Measurements from ENCODE around the gene ITGA4. TPM values are rescaled to one million over a fixed set of nuclear protein-coding genes. Genes with fewer than 3 reads are reported as not detected.

Gene ITGA4
- total and polyA plus RNA-seq, 2 donors (not counting 3 experiments of a cell fraction or from before 2014, with no cell fraction given) = 1.5 to 2.8 TPM

GRCh38 chr2:181474222-181474881, 17.2 kb downstream of the ITGA4 start:
- dilution Hi-C loops (cut with MboI; ENCODE audit: extremely low pct_ligation_motif_present, low sequenced_read_pairs) (no loop called here), intact Hi-C loops (cut with micrococcal nuclease) (no loop called here)
- no peaks in the 10 kb centered on the region for H3K36me3 ChIP-seq (ENCODE audit: control insufficient read depth in 2 of 2, extremely low read depth in 1 of 2, insufficient read depth in 2 of 2, low read length in 2 of 2)
- no peak overlapping the region for H3K27ac ChIP-seq (ENCODE audit: insufficient read depth, low read depth, low read length)
- TF ChIP-seq CTCF (IDR thresholded peaks at IDR 0.05; ENCODE audit: extremely low read depth in 1 of 2, insufficient read depth in 1 of 2, low read depth in 1 of 2, low read length in 2 of 2) (no peak), POLR2AphosphoS5 (IDR thresholded peaks at IDR 0.05; ENCODE audit: insufficient read depth, low read depth, low read length) (no peak), JUN (IDR thresholded peaks at IDR 0.05; ENCODE audit: borderline replicate concordance, insufficient read depth, insufficient read length, low read depth) (no peak), GATA2 (IDR thresholded peaks at IDR 0.05; ENCODE audit: insufficient read depth, insufficient read length, low read depth, low read length) (no peak), EZH2 (IDR thresholded peaks at IDR 0.05; ENCODE audit: borderline replicate concordance, low read depth, low read length, severe bottlenecking) (no peak), FOS (IDR thresholded peaks at IDR 0.05; ENCODE audit: borderline replicate concordance, insufficient read depth, low read length) (no peak), MAX (IDR thresholded peaks at IDR 0.05; ENCODE audit: insufficient read depth, insufficient read length) (no peak), MYC (IDR thresholded peaks at IDR 0.05; ENCODE audit: low read depth, low read length) (no peak), POLR2A (IDR thresholded peaks at IDR 0.05; ENCODE audit: low read depth, low read length) (no peak)
- ChIA-PET POLR2A (no interaction called here), CTCF (interaction anchor here (7.2 kb wide), 1 partner anchor 8 kb away, joined by 45 read pairs; no protein-coding TSS in a partner anchor)
- H3K9me3 ChIP-seq (replicated peaks; ENCODE audit: control insufficient read depth, insufficient read depth, low read length) = no peaks in the 10 kb centered on the region
- no peaks in the 10 kb centered on the region for H3K79me2 ChIP-seq (ENCODE audit: control insufficient read depth, insufficient read depth, low read length)
- no TSS peak for BruUV-seq (replicated peaks)
- DNase-seq (ENCODE audit: low read depth, low spot score) (no peak), FAIRE-seq (no peak)
- no peak overlapping the region for H2AFZ ChIP-seq (ENCODE audit: low read depth, low read length)
- H3K4me1 ChIP-seq (ENCODE audit: control insufficient read depth, extremely low read depth, insufficient read depth, low read length) = no peaks in the 10 kb centered on the region
- no peaks in the 10 kb centered on the region for H3K27me3 ChIP-seq (ENCODE audit: control insufficient read depth in 2 of 2, insufficient read depth in 2 of 2, low read length in 2 of 2)
- H3K9me1 ChIP-seq (replicated peaks; ENCODE audit: control insufficient read depth, extremely low read depth, insufficient read depth, low read length) = no peaks in the 10 kb centered on the region
- H3K4me3 ChIP-seq (replicated peaks in 1 of 3; ENCODE audit: insufficient read depth in 1 of 3, low read depth in 1 of 3, low read length in 3 of 3) = no peak overlapping the region
- no peaks in the 10 kb centered on the region for H4K20me1 ChIP-seq (replicated peaks; ENCODE audit: control insufficient read depth, extremely low read depth, insufficient read depth, low read length)
- H3K9ac ChIP-seq (replicated peaks; ENCODE audit: extremely low read depth, insufficient read depth, low read length) = no peak overlapping the region
- H3K4me2 ChIP-seq (ENCODE audit: insufficient read depth, low read length) = no peak overlapping the region

Measured in endothelial cell of umbilical vein (primary cell).